SK-MEL-5 (cell line): Measurements from ENCODE around the gene SVIL. TPM values are rescaled to one million over a fixed set of nuclear protein-coding genes. Genes with fewer than 3 reads are reported as not detected.

Experiments
- DNase-seq: peaks from one replicate; pipeline ENCODE4 v3.0.0-alpha.2; 2016; ENCODE audit warnings: low read depth, low spot score
- in situ Hi-C: cut with HindIII; loops from 2 replicates; pipeline ENCODE4 v1.10.0; 2016; ENCODE audit warnings: low sequenced_read_pairs, high pct_unique_total_duplicates, low pct_unique_long_range_greater_than_20kb
- small RNA-seq, 2 experiments: library from RNA; depleted of rRNA; stranded (forward); fragments of <200 nt; gene quantifications; one replicate each; pipeline ENCODE3, GENCODE V24; 2014
- total RNA-seq: library from RNA; depleted of rRNA; stranded (reverse); fragments of >200 nt; shearing (Covaris generic); gene quantifications from 2 replicates; pipeline ENCODE4 v1.2.3, GENCODE V29; 2014

SVIL gene
- total RNA-seq, 1 experiment from 2014 or later, result 12.0 TPM

DNA sequence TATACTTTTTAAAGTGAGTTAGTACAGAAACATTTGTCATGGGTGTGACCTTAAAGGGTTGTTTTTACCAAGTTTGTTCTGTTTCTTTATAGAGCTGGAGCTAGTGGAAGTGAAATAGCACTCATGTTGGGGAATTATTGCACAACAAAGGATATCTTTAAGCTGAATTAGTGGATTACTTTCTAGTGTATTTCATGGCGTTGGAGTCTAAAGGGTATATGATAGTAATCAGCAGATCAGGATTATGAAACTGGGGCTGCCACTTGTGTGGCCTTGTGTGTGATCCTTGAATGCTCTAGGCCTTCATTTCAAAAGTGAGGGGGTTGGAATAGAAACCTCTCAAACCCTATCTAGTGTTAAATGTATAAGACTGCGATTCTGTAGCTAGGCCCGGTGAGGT, 222.3 kb downstream of the SVIL start:
- DNase-seq, result peak; percentile 5
- in situ Hi-C loops, result no loop called here

DNA sequence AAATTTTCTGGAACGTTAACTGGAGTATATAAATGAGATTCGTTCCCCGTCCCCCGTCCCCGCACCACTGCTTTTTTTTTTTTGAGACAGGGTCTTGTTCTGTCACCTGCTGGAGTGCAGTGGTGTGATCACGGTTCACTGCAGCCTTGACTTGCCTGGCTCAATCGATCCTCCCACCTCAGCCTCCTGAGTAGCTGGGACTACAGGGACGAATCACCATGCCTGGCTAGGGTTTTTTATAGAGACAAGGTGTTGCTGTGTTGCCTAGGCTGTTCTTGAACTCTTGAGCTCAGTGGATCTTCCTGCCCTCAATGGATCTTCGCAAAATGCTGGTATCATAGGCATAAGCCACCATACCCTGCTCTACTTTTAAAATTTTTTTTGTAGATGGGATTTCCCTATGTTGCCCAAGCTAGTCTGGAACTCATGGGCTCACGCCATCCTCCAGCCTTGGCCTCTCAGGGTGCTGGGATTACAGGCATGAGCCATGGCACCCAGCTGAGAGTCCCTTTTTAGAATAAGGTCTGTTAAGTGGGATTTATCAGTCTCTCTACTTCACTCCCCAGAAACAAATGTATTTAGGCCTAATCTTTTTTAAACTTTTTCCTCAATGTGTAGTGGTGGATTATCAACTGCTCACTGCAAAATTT, 223.0 kb downstream of the SVIL start:
- no peak for DNase-seq
- in situ Hi-C loops, result no loop called here

DNA sequence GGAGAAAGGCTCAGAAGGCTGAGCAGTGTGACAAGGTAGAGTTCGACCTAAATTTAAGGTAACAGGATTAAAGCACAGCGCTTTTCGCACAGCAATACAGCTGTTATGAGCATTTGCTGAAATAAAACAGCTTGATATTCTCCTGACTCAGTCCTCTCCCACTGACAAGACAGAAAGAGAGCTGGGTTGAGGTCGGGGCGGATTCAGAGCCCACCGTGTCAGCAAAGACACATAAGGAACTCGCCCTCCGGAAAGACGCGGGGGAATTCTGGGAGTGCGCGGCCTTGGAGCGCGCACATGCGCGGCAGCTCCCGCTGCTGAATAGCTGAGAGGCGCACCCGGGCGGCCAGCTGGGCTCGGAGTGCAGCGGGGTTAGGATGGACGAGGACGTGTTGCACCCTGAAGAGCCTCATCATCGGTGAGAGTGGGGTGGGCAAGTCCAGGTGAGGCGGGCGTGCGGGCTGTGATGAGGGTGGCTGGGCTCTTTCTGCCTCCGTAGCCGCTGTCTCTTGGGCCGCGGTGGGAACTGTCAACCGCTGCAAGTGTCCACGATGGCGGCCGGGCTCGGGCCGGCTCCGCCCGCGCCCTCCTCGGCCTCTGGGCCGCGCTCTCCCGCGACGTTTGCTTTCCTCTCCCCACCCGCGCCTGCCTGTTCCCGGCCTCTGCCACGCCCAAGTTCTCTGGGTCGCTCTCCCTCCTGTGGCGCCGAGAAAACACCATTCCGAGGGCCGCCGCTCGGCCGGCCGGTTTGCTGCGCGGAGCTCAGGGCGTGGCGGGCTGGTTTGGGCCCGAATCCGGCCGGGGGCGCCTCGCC, 225.3 kb downstream of the SVIL start:
- in situ Hi-C loops, result no loop called here
- peak; percentile 62 for DNase-seq

DNA sequence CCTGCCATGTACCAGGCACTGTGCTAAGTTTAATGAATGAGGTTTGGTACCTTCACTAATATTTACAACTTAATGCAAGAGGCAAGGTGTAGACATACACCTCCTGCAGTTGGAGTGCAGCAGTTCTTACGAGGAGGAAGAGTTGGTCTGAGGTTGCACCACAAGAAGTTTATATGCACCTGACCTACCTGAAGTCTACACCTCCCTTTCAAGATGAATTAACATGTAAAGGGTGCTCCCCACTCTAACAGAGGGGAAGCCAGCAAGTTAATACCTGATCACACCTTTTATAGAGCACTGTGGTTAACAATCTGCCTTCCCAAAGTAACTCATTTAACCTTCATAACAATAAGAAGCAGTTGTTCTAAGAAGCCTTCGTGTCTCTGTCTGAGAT, 225.9 kb downstream of the SVIL start:
- DNase-seq, result no peak
- in situ Hi-C loops, result no loop called here

Small RNA genes within 50 kb of the gene (small RNA-seq; reads per million reads assigned to genes)
- gene MIR604 (0 reads per million in 2 experiments), gene MIR938 (0 reads per million in 2 experiments), gene RF00105 (0 reads per million in 2 experiments)
